Heart right ventricle (tissue), 16 donors: Measurements from ENCODE around the gene TMOD4. TPM values are rescaled to one million over a fixed set of nuclear protein-coding genes. Genes with fewer than 3 reads are reported as not detected.

ENCODE experiments used
- ATAC-seq, 8 donors: fragments of 200-7000 bp; cut with Tn5 transposase; one replicate each; pipeline ENCODE4 v1.9.1; 2020; ENCODE audit warnings: mild to moderate bottlenecking in 8 of 8, moderate library complexity in 8 of 8, moderate number of reproducible peaks in 1 of 8
- DNase-seq, 2 donors: peaks; one replicate each; pipeline ENCODE4 v3.0.0-alpha.2; 2020
- H3K27ac ChIP-seq, 10 donors: fragments of 200-600 bp; sonication (generic) in 2 of 10; one replicate each; pipeline versions ENCODE4 v1.5.0 to v1.8.0; 2020 to 2022; ENCODE audit warnings: mild to moderate bottlenecking in 3 of 10
- H3K27me3 ChIP-seq, 7 donors: fragments of 200-600 bp; one replicate each; pipeline ENCODE4 v1.8.0; 2021 to 2022; ENCODE audit warnings: mild to moderate bottlenecking in 2 of 7
- H3K36me3 ChIP-seq, 9 donors: fragments of 200-600 bp; sonication (generic) in 1 of 9; one replicate each; pipeline versions ENCODE4 v1.5.0 to v1.8.0; 2020 to 2022; ENCODE audit warnings: mild to moderate bottlenecking in 2 of 9
- H3K4me1 ChIP-seq, 9 donors: fragments of 200-600 bp; sonication (generic) in 1 of 9; one replicate each; pipeline versions ENCODE4 v1.5.0 to v1.8.0; 2020 to 2022; ENCODE audit warnings: mild to moderate bottlenecking in 4 of 9
- H3K4me3 ChIP-seq, 10 donors: fragments of 200-600 bp; sonication (generic) in 2 of 10; one replicate each; pipeline versions ENCODE4 v1.5.0 to v1.8.0; 2020 to 2022; ENCODE audit warnings: mild to moderate bottlenecking in 7 of 10, moderate library complexity in 2 of 10
- H3K9me3 ChIP-seq, 11 donors: fragments of 200-600 bp in 10 of 11; sonication (generic) in 2 of 11; one replicate each; pipeline versions ENCODE4 v1.5.0 to v1.8.0; 2013 to 2022; ENCODE audit warnings: mild to moderate bottlenecking in 2 of 11, control low read depth in 1 of 11, moderate library complexity in 1 of 11
- WGBS, 2 donors: extraction: QIAGEN DNeasy Blood & Tissue Kit; methylation state at CpG; one replicate each; pipeline ENCODE4 v1.1.7; 2013; ENCODE audit warnings: inconsistent platforms in 1 of 2; 5-methylcytosine and 5-hydroxymethylcytosine counted together
- intact Hi-C, 10 donors: fragments of 100-400 bp; cut with DNase I; formaldehyde crosslinking; loops; one replicate each; pipeline versions ENCODE4 v1.11.1 to v1.14.2; 2022
- long read RNA-seq, 3 donors: library from polyadenylated mRNA; unstranded; transcript quantifications; one replicate each; pipeline ENCODE4 v2.0.0, GENCODE V29; 2020 to 2021
- polyA plus RNA-seq, 2 donors: library from polyadenylated mRNA; stranded (reverse); fragments of 200-250 nt; gene quantifications; one replicate each; pipeline ENCODE4 v1.2.3, GENCODE V29; 2013
- total RNA-seq, 10 donors: library from RNA; stranded (reverse); fragmentation: NEBNext Ultra II Directional in 3 of 10; extraction: Animal tissue kit (Norgen Biotek cat#: 25700) in 3 of 10; gene quantifications; one replicate each; pipeline versions ENCODE4 v1.2.1 to v1.2.4, GENCODE V29; 2021 to 2023
- TF ChIP-seq, protein P1 (sequence below), 9 donors: fragments of 200-600 bp; sonication (generic) in 2 of 9; IDR thresholded peaks; one replicate each; pipeline versions ENCODE4 v1.5.0 to v1.8.0; 2021 to 2022; ENCODE audit warnings: antibody characterized with exemption in 9 of 9, mild to moderate bottlenecking in 5 of 9, moderate library complexity in 1 of 9
- donor health status: Arrhythmogenic right ventricular cardiomyopathy.
- donor health status: ischemic (EF 13 %, LVEDD 7.1; RV severe dilation, severe dysfunction).
- donor health status: healthy with polysubstance abuse.
- donor health status: DM: no; HTN: yes; CAD: no.
- donor health status: DM: no; HTN: no; CAD: no.
- donor health status: ischemic (EF 25% LVEDD 6.9; RV normal size, moderate dysfunction).
- donor health status: ischemic (EF 25% LVEDD 5.7; RV mildly dilated, moderate dysfunction).
- donor health status: healthy.
- donor health status: DM: yes; HTN: yes; CAD: no.
- donor health status: Ischemic cardiomyopathy.
- donor health status: ischemic (EF 35%, LVEDD 5.7; RV mildly dilated, moderate dysfunction).
- donor health status: nonischemic (EF 11% LVEDD 7.7; RV severe dilation, severe dysfunction).
- donor health status: DM: yes; HTN: yes; CAD: no.
- donor health status: PGD.
- donor health status: ischemic (EF 29% LVEDD 5.4; RV normal size, mild dysfunction).
- donor health status: nonischemic (EF 23%, LVEDD 6.1; RV moderate dilation, normal function).

Gene TMOD4
- total RNA-seq (under 1 TPM in 2 of 10 donors, not detected in 8; 0.46 to 0.74 TPM), polyA plus RNA-seq (under 1 TPM; 0.06 to 0.88 TPM)
- long read RNA-seq, donor 1, result 0 reads
- long read RNA-seq, donor 2, result 0 reads
- long read RNA-seq, donor 3, partial matches to known transcripts, result 0 of 1 reads
- long read RNA-seq, donor 3, other reads (novel, unspliced or antisense), result 1 of 1 reads

DNA sequence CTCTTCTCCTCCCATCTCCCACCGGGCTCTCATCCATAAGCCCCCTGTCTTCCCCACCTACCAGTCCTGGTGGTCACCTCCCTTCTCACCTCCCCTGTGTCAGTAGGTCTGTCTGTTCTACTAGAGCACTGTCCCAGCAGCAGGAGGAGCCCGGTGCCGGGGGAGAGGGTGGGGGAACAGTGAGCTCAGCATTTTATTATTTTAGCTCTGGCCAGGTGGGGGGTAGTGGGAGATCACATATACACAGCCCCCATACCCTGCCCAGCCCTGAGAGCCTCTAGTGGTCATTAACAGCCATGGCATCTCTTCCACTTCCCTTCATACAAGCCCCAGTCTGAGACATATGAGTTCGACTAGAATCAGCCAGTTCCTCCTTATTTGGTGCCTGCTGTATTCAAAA, at the start of gene TMOD4:
TSS of gene TMOD4 (minus strand) at position 119 of the 400 bp plus-strand sequence. CDS start 1,106 bp downstream, outside the sequence.
- Histone ChIP-seq H3K4me3 (no peak within 1 kb of the TSS), H3K36me3 (peaks cover 0 to 93% (median 43%) of the 10 kb centered on the region in 9 donors), H3K4me1 (peaks cover 0 to 10% (median 0%) of the 10 kb centered on the region in 9 donors), H3K9me3 (no peaks in the 10 kb centered on the region), H3K27ac (peak within 1 kb of the TSS in 1 of 10 donors; percentile 40), H3K27me3 (no peaks in the 10 kb centered on the region)
- DNase-seq (no peak), ATAC-seq (peak in 7 of 8 donors; percentile 24 to 66 (median 45))
- 61 to 65% methylated on average over 4 of the region's 4 CpGs for WGBS, 2 donors
- intact Hi-C loops, result no loop called here
- TF ChIP-seq, protein P1, sequence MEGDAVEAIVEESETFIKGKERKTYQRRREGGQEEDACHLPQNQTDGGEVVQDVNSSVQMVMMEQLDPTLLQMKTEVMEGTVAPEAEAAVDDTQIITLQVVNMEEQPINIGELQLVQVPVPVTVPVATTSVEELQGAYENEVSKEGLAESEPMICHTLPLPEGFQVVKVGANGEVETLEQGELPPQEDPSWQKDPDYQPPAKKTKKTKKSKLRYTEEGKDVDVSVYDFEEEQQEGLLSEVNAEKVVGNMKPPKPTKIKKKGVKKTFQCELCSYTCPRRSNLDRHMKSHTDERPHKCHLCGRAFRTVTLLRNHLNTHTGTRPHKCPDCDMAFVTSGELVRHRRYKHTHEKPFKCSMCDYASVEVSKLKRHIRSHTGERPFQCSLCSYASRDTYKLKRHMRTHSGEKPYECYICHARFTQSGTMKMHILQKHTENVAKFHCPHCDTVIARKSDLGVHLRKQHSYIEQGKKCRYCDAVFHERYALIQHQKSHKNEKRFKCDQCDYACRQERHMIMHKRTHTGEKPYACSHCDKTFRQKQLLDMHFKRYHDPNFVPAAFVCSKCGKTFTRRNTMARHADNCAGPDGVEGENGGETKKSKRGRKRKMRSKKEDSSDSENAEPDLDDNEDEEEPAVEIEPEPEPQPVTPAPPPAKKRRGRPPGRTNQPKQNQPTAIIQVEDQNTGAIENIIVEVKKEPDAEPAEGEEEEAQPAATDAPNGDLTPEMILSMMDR (IDR thresholded peaks at IDR 0.05), result peak in 8 of 9 donors; percentile 16 to 59 (median 42)

DNA sequence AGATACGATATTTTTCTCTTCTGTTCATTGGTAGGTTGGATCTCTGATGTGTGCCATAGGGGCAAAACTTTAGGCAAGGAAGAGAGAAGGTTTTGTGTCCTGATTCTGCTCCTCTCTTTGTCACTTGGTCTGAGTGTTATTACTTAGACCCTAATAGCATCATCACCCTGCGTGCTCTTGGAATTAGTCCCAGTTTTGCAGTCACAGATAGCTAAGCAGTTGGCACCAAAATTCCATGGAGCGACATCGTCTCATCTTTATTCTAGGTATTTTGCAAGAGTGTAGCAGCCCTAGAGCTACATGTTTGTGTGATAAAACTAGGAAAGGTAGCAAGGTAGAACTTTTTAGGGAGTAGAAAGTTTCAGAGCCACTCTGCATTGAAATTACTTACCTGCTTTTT, 46.3 kb upstream of the TMOD4 start:
- WGBS, 2 donors, result 53 to 68% methylated on average over 4 of the region's 4 CpGs
- no peak overlapping the region for H3K4me3 ChIP-seq
- no peak overlapping the region for H3K27ac ChIP-seq
- TF ChIP-seq, protein P1 (IDR thresholded peaks at IDR 0.05), result no peak
- no peak for DNase-seq
- no peaks in the 10 kb centered on the region for H3K27me3 ChIP-seq
- intact Hi-C loops, result no loop called here
- H3K4me1 ChIP-seq, result peaks cover 0 to 31% (median 14%) of the 10 kb centered on the region in 9 donors
- H3K36me3 ChIP-seq, result peaks cover 0 to 65% (median 18%) of the 10 kb centered on the region in 9 donors
- no peaks in the 10 kb centered on the region for H3K9me3 ChIP-seq
- peak in 3 of 8 donors; percentile 34 to 76 (median 50) for ATAC-seq

DNA sequence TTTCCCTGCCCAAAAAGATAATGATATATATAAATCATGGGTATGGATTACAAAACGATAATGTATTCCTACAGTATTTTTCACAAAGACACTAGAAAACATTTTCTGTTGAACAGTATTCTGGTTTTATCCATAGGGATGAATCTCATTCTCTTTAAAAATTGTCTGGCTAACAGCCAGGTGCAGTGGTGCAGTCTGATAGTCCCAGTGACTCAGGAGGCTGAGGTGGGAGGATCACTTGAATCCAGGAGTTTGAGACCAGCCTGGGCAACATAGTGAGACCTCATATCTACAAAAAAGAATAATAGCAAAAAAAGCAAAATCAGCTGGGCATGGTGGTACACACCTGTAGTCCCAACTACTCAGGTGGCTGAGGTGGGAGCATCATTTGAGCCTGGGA, 45.8 kb upstream of the TMOD4 start:
- ATAC-seq (no peak), DNase-seq (no peak)
- TF ChIP-seq, protein P1 (IDR thresholded peaks at IDR 0.05), result no peak
- intact Hi-C loops, result no loop called here
- H3K9me3 ChIP-seq, result no peaks in the 10 kb centered on the region
- no peak overlapping the region for H3K4me3 ChIP-seq
- H3K27ac ChIP-seq, result no peak overlapping the region
- H3K4me1 ChIP-seq, result peaks cover 0 to 35% (median 15%) of the 10 kb centered on the region in 9 donors
- no peaks in the 10 kb centered on the region for H3K27me3 ChIP-seq
- WGBS, 2 donors, result 82 to 92% methylated on average over 1 of the region's 1 CpG
- peaks cover 0 to 62% (median 13%) of the 10 kb centered on the region in 9 donors for H3K36me3 ChIP-seq

DNA sequence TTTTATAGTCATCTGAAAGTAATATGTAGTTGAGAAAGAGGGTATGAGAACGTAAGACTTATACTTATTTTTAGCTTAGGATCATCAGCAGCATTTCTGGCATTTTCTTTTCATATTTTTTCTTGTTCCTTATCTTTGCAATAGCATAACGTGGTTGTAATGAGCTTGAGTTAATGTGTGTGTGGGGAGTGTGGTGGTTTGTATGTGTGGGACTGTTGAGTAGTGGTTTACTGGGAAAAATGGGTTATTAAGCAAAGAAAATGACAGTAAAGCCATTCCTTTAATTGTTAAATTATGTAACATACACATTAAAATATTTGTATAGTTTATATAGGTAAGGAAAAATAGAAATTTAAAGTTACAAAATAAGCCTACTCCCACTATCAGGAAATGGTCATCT, 37.8 kb upstream of the TMOD4 start:
- ATAC-seq (no peak), DNase-seq (no peak)
- peak overlapping the region in 2 of 10 donors; percentile 16 to 17 for H3K27ac ChIP-seq
- no peak overlapping the region for H3K4me3 ChIP-seq
- no peaks in the 10 kb centered on the region for H3K9me3 ChIP-seq
- peaks cover 0 to 25% (median 9%) of the 10 kb centered on the region in 9 donors for H3K4me1 ChIP-seq
- no peaks in the 10 kb centered on the region for H3K27me3 ChIP-seq
- intact Hi-C loops, result no loop called here
- WGBS, 2 donors, result 27 to 35% methylated on average over 2 of the region's 2 CpGs
- TF ChIP-seq, protein P1 (IDR thresholded peaks at IDR 0.05), result no peak
- H3K36me3 ChIP-seq, result peaks cover 0 to 78% (median 13%) of the 10 kb centered on the region in 9 donors
